Lung microvascular endothelial cell (primary cell): ENCODE results near the gene AGMO. TPM values are rescaled to one million over a fixed set of nuclear protein-coding genes. Genes with fewer than 3 reads are reported as not detected.
A peak's percentile ranks its signal among the peaks of the same experiment; 100 is the strongest.

ENCODE experiments used
- DNase-seq, 2 donors: peaks; one replicate each; pipeline versions ENCODE4 v3.0.0 to v3.0.0-alpha.2; 2010; ENCODE audit warnings: low read depth in 2 of 2
- total RNA-seq: library from RNA; depleted of rRNA; stranded (reverse); fragments of >200 nt; gene quantifications from 2 replicates; pipeline ENCODE4 v1.2.1, GENCODE V29; 2014

AGMO gene
- total RNA-seq, 1 donor from 2014 or later, result 0.40 TPM

DNA sequence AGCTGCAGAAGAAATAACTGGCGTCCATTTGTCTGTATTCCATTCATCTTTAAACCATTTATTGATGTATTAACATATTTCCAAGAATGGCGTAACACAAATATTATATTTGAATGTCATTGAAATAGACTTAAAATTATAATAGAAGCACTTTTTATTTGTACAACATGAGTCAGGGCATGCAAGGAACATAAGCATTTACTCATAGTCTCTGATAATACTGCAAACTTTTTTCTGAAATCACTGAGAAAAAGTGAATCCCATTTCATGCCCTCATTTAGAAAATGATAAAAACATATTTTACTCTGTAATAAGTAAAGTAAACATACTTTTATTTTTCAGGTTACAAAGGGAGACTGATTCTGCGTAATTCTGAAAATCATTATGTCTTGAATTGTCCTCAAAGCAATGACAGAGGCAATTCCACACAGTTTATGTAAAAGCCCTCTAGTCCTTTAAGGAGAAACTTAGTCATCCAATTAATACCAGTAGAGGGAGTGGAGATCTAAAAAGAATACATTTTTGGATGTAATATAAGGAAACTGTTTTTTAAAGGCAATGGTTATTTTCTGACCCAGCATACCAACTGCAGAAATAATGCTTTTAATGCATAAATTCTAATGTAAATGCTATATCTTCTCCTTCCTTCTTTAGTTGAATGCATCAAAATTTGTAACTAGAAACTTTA lies 58.1 kb downstream of the AGMO start:
- DNase-seq, result peak; percentile 14 to 24

DNA sequence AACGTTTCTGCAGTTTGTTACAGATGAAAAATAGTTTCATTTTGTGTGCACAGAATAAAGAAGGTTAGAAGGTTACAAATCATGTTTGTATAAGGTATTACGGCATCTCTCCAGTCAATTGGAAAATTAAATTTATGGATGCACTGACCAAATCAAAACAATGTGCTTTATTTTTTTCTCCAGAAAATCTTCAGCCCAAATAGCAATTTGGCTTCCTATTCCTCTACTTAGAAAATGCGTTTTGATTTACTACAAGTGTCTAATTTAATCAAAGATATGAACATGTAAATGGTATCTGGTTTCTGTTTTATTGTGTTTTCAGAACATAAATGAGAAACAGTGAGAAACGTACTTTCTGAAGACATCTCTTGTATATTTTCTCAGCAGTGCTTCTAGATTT lies 63.4 kb downstream of the AGMO start:
- DNase-seq, result peak in 1 of 2 donors; percentile 26

DNA sequence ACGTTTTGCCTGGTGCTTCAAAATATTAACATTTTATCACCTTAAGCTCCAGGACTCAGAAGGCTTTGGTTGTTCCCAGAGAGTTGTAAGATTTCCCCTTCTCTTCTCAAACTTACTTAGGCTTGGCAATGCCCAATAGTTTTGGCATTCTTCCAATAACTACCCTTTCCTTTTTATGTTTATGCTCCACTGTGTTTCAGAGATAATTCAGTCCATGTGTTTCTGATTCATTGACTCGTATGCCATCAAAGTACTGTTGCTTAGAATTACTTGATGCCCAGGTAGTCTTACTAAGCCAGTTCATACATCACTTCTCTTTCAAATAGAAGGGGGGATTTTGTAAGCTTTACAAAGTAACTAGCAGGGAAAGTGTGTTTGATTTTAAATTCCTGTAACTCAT lies 66.6 kb downstream of the AGMO start:
- DNase-seq, result no peak

DNA sequence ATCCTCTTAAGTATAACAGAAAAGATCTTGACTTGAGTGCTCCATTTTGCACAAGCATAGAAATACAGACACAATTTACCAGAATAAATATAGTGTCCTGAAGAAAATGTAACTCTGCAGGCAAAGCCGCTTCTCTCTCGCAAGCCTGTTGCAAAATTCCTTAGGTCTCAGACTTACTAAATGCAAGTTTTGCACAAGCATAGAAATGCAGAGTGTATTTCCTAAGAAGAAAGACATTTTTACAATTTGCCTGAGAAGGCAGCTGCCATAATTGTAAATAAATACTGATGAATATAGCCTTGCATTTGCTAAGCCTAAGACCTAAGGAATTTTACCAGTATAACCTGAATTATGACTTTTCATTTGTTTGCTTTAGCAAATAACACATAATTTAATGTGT lies 67.1 kb downstream of the AGMO start:
- DNase-seq, result no peak

- DNase-seq, result no peak
Measured at GRCh38 chr7:15491361-15491760, 70.5 kb downstream of the AGMO start.

- no peak for DNase-seq
Measured at GRCh38 chr7:15490291-15490690, 71.5 kb downstream of the AGMO start.

- DNase-seq, result no peak
Measured at GRCh38 chr7:15489861-15490260, 72.0 kb downstream of the AGMO start.

- peak in 1 of 2 donors; percentile 78 for DNase-seq
Measured at GRCh38 chr7:15489383-15489782, 72.4 kb downstream of the AGMO start.

DNA sequence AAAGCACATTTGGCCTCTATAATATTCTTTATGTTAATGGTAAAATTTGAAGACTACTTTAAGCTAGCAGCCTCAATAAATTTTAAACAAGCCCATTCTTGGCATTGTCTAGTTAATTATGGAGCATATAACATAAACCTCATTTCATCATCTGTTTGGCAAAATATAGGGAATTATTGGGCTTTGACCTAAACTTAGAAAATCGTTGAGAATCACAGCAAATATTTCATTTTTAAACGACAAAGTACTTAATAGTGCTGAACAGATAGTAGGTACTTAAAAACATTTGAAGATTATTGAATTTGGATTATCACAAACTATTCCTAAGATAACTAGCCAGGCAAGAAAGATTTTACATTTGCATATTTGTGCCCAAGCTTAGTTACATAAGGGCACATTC lies 73.4 kb downstream of the AGMO start:
- DNase-seq, result no peak

GRCh38 chr7:15487896-15488295 lies 73.9 kb downstream of the AGMO start:
- DNase-seq, result no peak

- no peak for DNase-seq
Measured at GRCh38 chr7:15485998-15486397, 75.8 kb downstream of the AGMO start.

DNA sequence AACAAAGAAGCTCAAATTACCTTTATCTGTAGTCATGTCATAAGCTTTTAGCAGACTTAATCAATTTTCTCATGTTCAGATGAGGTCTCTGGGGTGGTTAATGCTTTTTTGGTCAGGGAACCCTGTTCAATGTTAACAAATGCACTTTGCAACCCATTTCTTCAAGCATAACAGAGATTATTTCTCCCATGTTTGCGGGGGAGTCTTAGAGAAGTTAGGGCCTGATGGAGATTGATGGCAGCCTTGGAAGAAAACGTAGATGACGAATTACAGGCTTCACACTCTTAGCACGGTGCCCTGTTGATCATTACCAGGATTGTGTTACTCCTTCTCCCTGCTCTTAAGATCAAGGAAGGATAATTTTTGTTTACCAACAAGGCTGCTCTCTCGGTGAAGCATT lies 76.4 kb downstream of the AGMO start:
- DNase-seq, result no peak

- DNase-seq, result no peak
Measured at GRCh38 chr7:15481132-15481531, 80.7 kb downstream of the AGMO start.

- no peak for DNase-seq
Measured at GRCh38 chr7:15478401-15478800, 83.4 kb downstream of the AGMO start.

GRCh38 chr7:15476531-15476918 lies 85.3 kb downstream of the AGMO start:
- DNase-seq, result no peak

GRCh38 chr7:15475808-15476530 lies 85.8 kb downstream of the AGMO start:
- no peak for DNase-seq

- no peak for DNase-seq
Measured at GRCh38 chr7:15471669-15471950, 90.2 kb downstream of the AGMO start.

- DNase-seq, result no peak
Measured at GRCh38 chr7:15470825-15471668, 90.8 kb downstream of the AGMO start.

- DNase-seq, result no peak
Measured at GRCh38 chr7:15464667-15465121, 97.1 kb downstream of the AGMO start.

- no peak for DNase-seq
Measured at GRCh38 chr7:15463801-15464666, 97.8 kb downstream of the AGMO start.

DNA sequence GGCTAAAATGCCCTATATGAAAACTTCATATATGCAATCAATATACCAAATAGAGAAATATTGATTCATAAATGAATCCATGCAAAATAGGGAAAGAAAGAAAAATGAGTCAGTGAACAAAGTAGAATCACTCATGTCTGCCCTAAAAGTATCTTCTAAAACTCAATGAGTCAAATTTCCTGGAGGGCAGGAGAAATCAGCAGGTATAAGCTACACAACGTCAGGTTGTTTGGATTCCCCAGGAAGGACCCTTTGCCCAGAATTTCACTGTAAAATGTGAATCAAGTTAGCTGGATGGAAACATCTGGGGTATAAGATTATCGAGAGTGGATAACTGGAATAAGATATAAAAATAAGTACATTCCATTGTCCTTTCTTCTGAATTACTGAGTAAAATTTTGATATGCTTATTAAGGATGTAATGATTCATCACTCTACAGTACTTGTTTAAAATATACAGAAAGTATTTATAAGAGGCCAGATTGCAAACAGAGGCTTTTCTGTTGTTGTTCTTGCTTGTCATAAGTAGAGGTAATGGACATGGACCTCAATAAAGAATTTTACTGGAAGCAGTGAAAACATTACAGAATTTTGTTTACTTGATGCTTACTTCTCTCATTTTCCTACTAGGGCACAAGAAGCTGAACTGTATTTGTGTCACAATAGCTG lies 99.0 kb downstream of the AGMO start:
- DNase-seq, result no peak
